Measurements from ENCODE around the gene EIF5.

- TF ChIP-seq CTCF (conservative IDR thresholded peaks at IDR 0.05) (no peak), ZFX (IDR thresholded peaks at IDR 0.05) (no peak)
Measured at GRCh38 chr14:103367995-103368394, 34.0 kb downstream of the EIF5 start.

Measured in C4-2B (cell line).